ENCODE data around the gene IGLL5.
A peak's percentile ranks its signal among the peaks of the same experiment; 100 is the strongest.

The IGLL5 gene

DNA sequence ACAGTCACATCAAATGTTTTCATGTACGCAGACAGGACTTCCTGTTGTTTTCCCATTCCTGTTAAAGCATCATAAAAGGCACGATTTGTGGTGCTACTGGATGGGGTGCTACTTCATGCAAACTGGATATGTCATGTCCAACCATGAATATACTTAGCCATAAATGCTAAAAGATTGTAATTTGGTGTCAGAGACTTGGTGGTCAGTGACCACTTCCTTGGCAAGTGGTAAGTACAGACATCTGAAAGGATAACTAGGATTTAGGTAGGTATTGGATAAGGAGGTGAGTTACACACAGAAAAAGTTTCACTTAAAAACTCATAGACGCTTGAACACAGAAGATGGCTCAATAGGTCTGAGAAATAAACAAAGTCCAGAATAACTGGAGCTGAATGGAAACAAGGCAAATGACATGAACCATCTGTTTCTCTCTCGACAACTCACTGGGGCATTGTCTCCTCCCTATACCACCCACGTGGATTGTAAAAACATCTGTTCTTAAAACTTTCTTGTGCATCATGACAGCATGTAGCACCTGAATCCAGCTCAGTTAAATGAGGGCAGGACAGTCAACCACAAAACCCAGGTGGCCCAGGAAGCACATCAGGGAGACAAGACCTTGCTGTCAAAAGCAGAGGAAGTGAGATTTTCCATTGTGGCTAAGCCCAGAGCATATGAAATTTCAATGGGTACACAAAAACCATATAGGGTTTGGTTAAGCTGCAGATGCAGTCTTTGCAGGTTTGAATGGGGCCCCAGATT lies 22.1 kb upstream of the IGLL5 start:
- no peak for DNase-seq

DNA sequence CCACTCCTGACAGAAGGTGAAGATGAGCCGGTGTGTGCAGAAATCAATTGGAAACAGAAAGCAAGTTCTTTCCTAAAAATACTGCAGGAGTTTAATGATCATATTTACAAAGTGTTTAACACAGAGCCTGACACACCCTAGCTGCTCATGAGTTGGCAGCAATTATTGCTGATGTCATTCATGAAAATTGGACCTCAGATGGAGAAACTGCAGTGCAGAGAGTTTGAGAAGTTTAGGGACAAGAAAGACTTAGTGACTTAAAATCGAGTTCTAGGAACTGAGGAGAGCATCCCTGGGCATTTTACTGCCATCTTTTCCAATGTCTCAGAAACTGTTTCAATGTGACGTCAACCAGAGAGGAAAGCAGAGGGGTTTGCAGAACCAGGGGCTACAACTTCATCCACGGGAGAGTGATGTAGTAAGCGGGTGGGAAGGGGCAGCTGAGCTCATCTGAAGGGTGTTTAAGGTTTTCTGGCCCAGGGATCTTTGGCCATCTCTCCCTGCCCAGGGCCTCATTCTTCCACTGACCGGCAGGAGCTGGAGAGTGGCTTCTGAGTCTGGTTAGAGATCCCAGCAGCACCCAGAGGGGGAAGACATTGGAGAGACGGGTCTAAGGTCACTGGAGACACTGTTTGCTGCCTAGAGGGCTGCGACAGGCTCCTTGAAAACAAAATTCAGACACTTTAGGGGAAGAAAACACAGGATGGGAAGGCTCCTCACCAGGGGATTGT lies 21.1 kb upstream of the IGLL5 start:
- DNase-seq: no peak

DNA sequence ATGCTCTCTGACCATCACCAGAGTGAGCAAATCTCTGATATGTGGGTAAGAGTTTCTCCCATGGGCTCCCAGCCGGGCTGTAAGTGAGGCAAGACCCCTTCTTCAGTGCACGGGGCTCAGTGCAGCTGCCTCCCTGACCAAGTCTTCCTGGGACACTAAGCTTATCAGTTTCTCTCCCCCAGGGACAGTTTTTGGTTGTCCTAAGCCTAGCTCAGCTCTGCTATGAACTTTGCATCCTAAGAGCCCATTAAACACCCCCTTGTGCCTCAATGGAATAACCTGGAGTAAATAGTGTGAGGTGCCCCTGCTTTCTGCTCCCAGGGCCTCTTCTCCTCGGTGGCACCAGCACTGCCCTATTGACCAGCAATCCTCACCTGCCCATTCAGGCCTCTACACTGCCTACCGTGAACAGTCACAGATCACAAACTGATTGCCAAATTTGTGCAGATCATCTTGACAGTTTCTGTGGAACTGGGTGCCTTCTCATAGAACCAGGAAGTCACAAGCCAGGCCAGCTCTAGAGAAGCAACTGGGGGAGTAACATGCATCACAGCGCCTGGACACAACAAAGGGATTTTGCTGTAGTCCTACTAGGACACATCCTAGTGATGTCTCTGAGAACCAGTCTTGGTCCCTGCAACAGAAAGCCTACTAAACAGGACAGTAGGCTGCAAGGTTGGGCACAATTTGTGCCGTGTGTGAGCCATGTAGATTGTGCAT lies 19.5 kb upstream of the IGLL5 start:
- no peak for DNase-seq

DNA sequence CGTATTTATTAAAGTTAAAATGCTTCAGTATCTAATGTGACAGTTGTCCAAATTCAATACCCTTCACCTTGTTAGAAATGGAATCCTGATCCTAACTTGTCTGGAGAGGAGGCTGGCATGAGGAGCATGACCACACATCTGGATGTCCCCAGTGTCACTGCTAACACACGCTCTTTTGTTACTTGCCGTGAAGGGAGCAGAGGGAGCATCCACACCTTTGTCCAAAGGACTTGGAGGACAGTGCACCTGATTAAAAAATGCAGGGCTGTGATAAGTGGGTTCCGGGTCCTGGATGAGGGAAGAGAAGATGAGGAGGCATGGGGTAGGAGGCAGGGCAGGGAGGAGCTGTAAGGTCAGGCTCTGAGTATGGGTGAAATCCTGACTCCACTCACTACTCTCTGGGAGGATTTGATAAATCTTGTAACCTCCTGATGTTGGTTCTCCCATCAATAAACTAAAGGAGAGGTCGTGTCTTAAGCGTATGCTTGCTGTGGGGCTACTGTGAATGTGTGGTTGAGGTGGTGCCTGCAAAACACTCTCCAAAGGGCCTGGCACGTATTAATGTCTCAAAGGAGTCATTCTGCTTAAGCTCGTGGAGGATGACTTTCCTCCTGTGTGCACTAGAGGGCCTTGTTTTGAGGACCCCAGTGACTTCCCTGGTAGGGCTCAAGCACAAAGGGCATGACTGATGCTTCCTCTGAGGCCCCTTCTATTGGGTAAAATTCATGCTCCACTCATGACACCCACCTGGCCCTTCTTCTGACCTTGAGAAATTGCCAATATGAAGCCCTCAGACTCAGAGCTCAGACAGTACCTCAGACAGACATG lies 16.8 kb upstream of the IGLL5 start:
- no peak for DNase-seq

DNA sequence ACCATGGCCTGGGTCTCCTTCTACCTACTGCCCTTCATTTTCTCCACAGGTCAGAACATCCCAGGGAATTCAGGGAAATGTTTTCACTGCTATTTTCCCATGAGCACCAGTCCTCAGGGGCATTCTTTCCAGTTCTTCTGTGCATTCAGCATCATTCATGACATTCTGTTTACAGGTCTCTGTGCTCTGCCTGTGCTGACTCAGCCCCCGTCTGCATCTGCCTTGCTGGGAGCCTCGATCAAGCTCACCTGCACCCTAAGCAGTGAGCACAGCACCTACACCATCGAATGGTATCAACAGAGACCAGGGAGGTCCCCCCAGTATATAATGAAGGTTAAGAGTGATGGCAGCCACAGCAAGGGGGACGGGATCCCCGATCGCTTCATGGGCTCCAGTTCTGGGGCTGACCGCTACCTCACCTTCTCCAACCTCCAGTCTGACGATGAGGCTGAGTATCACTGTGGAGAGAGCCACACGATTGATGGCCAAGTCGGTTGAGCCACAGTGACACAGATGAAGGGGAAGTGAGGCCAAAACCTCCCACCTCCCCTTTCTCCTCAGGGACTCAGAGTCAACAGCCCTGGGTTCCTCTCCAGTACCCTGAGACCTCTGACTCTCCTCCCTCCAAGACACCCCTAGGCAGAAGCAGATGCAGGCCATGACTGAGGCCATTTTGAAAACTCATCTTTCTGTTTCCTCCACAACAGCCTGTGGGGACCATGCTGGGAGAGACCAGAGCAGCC lies 15.9 kb upstream of the IGLL5 start:
- no peak for DNase-seq

DNA sequence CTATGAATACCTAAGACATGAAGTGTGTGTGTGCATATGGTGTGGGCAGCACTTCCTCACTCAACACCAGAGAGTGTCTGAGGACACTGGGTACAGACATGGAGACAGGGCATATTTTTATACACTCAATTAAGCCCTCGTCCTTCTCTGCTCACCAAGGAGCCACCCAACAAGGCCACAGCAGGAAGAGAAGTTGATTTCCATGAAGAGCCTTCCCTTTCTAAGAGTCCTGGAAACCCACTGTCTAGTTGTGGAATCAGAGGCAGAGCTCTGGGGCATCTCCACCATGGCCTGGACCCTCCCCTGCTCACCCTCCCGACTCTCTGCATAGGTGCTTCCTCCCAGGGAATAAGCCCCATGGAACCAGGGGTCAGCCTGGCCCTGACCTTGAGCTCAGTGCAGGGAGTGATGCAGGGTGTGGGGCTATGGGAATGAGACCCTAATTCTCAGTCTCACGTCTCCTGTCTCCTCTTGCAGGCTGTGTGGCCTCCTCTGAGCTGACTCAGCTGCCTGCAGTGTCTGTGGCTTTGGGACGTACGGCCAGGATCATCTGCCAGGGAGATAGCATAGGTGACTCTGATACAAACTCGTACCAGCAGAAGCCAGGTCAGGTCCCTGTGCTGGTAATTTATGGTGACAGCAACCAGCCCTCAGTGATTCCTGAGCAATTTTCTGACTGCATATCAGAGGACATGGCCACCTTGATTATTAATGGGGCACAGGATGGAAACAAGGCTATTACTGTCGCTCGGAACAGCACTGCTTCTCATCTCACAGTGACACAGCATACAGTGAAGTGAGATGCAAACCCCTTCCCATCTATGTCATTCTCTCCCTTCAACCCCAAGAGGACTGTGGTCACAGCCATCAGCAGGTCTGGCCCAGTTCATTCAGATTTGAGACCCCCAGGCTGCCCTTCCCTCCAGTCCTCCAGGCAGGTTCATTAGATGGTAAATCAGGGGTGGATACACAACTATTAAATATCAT lies 14.6 kb upstream of the IGLL5 start:
- no peak for DNase-seq

DNA sequence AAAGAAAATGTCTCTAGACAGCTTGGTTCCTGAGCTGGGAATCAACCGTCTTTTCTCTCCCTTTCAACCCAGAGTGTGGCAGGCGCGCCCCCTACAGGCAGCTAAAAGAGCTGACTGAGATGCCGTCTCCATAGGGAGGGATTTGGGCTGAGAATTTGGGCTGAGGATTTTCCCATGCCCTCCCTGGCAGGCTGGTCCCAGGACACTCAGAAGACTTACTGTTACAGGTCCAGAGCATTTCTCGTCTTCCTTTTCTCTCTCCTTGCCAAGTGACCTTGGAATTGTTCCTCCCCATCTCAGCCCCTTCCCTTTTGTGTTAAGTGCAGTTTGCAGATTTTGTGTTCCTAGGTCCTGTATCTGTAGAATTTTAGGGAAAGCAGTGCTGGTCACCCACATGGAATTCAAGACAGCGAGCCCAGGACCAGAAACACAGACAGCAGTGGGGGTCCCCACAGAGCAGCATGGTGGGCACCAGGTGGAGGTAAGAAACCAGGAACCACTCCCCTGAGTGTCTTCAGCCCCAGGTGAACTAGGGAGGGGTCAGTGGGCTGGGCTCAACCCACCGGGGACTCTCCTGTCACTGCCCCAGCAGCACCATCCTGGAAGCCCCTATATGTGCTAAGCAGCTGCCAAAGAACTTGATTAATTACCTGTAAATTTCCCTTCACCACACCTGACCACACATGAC lies 9.9 kb upstream of the IGLL5 start:
- DNase-seq: peak; percentile 35

DNA sequence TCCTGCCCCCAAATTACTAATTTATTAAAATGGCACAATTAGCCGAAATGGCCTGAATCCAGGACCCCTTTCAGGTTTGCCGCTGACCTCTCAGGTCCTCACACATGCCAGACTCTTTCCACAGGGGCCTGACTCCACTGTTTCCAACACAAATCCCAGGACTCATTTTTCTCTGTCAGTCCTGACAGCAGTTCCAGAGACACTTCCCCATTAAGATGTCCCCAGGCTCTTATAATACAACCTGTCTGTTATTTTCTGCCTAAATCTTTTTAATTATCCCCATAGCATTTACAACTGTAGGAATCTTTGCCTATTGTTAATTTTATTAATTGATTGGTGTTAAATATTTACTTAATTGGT lies 9.4 kb upstream of the IGLL5 start:
- no peak for DNase-seq

DNA sequence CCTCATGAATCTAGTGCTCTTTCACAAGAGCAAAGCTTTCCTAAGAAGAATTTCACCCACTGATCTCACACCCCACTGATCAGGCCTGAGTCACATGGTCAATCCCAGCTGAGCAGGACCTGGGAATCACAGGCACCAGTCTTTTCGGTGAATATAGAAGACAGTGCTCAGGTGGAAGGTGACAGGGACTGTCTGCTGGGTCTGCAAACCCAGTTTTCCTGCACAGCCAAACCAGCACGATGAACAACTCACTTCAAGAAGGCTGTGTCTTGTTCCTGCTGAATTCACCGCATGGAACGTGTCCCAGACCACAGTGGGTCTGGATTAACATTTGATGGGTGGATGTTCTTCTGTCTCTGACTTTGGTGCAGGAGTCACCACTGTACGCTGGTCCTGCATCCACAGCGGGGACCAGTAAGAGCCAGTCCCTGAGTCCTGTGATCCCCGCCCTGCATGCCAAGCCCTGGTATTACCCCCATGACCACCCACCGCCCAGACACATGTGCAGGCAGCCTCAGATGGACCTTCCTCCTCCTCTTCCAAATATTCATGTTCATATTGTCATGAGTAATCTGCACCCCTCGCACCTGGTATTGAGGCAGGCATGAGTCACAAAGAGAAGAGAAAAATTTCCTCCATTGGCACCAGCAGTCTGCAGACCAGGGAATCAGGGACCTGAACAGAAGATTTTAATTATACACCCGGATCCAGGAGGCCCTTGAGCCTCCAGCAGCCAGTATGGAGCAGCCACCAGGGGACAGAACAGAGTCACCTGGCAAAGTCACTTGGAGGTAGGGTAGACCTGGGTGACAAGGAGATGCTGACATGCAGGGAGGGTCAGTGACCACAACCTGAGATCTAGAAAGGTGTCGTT lies 8.6 kb upstream of the IGLL5 start:
- no peak for DNase-seq

DNA sequence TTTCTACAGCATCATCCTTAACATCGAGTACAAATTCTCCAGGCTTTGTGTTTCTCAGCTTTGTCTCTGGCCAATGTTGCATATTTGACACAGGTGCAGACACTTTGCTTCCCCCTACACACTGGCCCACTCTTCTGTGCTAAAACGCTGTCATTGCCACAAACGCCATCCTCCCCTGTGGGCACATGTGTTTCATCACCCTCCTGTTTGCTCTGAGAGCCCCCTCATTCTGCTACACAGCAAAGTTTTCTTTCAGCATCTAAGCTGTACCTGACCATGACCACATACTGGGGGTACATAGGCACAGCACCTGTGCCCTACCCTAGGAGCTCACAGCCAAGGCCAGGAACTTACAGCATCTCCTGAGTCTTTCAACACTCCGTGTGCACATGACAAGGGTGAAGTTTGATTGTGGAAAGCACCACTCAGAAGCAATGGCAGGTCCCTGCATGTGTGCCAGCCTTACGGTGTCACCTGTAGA lies 7.9 kb upstream of the IGLL5 start:
- DNase-seq: no peak

DNA sequence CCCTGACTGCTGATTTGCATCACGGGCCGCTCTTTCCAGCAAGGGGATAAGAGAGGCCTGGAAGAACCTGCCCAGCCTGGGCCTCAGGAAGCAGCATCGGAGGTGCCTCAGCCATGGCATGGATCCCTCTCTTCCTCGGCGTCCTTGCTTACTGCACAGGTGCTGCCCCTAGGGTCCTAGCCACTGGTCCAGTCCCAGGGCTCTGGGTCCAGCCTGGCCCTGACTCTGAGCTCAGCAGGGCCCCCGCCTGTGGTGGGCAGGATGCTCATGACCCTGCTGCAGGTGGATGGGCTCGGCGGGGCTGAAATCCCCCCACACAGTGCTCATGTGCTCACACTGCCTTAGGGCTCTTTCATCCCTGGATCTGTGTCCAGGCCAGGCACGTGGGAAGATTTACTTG lies 7.0 kb upstream of the IGLL5 start:
- DNase-seq: no peak

DNA sequence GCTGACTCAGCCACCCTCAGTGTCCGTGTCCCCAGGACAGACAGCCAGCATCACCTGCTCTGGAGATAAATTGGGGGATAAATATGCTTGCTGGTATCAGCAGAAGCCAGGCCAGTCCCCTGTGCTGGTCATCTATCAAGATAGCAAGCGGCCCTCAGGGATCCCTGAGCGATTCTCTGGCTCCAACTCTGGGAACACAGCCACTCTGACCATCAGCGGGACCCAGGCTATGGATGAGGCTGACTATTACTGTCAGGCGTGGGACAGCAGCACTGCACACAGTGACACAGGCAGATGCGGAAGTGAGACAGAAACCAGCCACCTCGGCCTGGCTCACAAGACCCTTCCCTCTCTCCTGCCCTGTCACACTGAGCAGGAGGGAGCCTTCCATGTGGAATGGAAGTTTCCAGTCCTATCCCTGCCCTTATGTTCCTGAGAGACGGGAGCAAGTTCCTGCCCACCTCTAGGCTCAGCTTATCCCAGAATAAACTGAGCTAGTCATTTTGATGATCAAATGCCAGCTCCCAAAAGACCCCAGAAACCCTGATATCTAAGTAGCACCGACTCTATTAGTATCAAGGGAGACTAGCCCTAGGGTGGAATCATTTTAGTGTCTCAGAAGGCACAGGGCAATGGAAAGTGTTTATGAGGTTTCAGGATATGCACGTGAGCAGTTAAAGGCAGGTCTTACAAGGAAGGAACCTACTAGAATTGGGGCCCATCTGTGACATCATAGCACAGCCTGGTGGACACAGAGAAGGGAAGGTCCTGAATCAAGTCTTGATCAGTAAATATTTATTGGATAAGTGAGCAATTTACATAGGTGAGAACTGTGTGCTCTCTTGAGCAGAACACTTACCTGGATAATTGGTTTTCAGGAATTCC lies 6.3 kb upstream of the IGLL5 start:
- DNase-seq: no peak

DNA sequence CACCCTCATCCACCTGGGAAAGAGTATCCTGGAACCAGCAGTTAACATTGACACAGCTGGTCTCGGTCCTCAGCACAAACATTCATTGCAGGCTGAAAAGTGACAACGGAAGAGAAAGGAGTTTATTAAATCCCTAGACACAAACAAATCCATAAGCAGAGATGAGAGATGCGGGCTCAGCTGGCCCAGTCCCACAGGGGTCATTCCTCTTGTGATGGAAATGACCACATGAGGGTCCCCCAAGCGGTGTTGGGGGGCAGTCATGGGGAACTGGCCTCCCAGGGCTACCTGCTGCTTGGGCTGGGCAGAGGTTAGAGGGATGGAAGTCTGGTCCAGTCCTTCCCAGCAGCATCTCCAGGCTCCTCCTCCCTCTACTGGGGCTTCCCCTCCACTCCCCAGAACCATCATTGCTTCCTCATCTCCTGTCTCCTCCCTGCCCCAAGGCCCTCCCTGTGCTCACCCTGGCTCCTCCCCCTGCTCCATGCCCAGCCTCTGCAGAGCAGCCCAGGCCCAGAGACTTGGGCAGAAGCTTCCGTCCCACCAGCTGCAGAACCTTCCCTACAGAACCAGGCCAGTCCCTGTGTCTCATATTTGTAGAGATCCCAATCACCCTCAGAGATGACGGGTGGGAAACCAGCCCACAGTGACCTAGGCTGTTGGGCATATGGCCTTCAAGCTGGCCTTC lies 5.4 kb upstream of the IGLL5 start:
- DNase-seq: no peak

DNA sequence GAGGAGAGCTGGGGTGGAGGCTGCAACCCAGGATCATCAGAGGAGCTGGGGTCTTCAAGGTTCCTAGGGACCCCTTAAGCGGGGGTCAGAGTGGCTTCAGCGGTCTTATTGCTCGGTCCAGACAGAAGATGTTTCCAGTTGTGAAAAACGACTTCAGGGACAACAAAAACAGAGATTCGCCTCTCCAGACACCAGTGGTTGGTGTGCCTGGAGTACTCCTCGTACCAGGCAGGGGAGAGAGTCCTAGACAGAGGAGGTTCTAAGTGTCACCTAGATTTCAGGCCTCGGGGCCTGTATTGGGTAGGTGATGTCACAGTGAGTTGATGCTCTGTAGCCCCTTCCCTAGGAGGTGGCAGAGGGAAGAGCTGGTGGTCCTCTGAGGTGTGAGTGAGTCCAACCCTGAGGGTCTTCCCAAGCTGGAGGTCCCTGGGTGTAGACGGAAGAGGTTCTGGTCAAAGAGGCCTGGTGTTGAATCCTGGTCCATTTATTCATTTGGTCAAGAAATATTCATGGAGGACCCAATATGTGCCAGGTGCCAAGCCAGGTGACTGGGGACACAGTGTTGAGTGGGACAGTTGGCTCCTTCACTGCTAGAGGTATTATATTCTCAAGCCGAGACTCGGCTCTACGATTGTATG lies 4.4 kb upstream of the IGLL5 start:
- no peak for DNase-seq

DNA sequence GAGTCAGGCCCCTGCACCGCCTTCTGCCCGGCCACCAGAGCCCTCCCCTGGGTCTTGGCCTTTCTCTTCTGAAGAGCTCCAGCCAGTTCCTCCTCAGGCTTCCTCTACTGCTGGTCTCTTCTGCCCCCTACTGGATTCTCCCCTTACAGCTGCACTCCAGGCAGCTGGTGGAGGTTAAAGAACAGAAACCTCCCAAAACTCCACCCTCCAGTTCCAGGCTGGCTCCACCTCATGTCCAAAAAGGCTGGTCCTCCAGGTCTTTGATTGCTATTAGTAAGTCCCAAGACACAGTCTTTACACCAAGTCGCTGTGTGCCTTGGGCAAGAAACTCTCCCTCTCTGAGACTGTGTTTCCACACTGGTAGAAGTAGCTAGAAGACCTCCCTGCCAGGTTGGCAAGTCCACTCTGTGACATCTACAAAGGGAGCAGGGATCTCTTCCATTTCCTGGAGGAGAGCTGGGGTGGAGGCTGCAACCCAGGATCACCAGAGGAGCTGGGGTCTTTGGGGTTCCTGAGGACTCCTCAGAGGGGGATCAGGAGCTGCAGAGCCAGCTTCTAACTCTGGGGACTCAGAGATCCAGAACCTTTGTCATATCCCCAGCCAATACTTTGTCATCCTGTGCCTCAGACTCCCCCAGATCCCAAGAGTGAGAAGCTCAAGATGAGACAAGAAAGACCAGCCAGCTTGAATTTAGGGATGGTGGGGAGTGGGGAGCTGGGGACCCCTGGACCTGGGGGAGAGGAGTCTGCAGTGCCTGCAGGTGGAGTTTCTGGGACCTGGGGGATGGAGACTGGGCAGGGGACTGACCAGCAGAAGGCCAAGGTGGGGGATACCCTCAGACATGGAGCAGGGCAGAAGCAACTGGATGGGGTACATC lies 3.4 kb upstream of the IGLL5 start:
- peak; percentile 37 for DNase-seq

Measured in midbrain (tissue), 1 donor.